Hepatocyte (in vitro differentiated cells): Measurements from ENCODE around the gene OBSL1. TPM values are rescaled to one million over a fixed set of nuclear protein-coding genes. Genes with fewer than 3 reads are reported as not detected.

ENCODE experiments used
- DNase-seq: peaks from one replicate; pipeline ENCODE4 v3.0.0-alpha.2; 2016; ENCODE audit warnings: low spot score
- H2AFZ ChIP-seq: fragments of 200-600 bp; sonication (generic); 2 replicates; pipeline ENCODE4 v1.6.0; 2016; ENCODE audit warnings: antibody characterized with exemption, mild to moderate bottlenecking
- H3K27ac ChIP-seq: fragments of 200-600 bp; sonication (generic); 2 replicates; pipeline ENCODE4 v1.5.1; 2016; ENCODE audit warnings: mild to moderate bottlenecking
- H3K27me3 ChIP-seq: fragments of 200-600 bp; sonication (generic); 2 replicates; pipeline ENCODE4 v1.6.1; 2016
- H3K36me3 ChIP-seq: fragments of 200-600 bp; sonication (generic); replicated peaks from 2 replicates; pipeline ENCODE4 v1.5.1; 2016; ENCODE audit warnings: low read depth; ENCODE audit not compliant: insufficient read depth
- H3K4me1 ChIP-seq: fragments of 200-600 bp; sonication (generic); 2 replicates; pipeline ENCODE4 v1.5.1; 2016; ENCODE audit warnings: mild to moderate bottlenecking, moderate library complexity; ENCODE audit not compliant: insufficient read depth
- H3K4me2 ChIP-seq: fragments of 200-600 bp; sonication (generic); 2 replicates; pipeline ENCODE4 v1.6.0; 2016
- H3K4me3 ChIP-seq: fragments of 200-600 bp; sonication (generic); 2 replicates; pipeline ENCODE4 v1.5.1; 2016; ENCODE audit warnings: mild to moderate bottlenecking
- H3K79me2 ChIP-seq: fragments of 200-600 bp; sonication (generic); 2 replicates; pipeline ENCODE4 v1.6.0; 2017; ENCODE audit warnings: mild to moderate bottlenecking
- H3K9me2 ChIP-seq: fragments of 200-600 bp; sonication (generic); replicated peaks from 2 replicates; pipeline ENCODE4 v1.6.0; 2017; ENCODE audit warnings: mild to moderate bottlenecking; ENCODE audit not compliant: insufficient read depth
- H3K9me3 ChIP-seq: fragments of 200-600 bp; sonication (generic); 2 replicates; pipeline ENCODE4 v1.5.1; 2016; ENCODE audit warnings: low read depth, mild to moderate bottlenecking
- H4K20me1 ChIP-seq: fragments of 200-600 bp; sonication (generic); 2 replicates; pipeline ENCODE4 v1.6.0; 2016; ENCODE audit warnings: mild to moderate bottlenecking; ENCODE audit not compliant: insufficient read depth, poor library complexity, severe bottlenecking
- CTCF ChIP-seq: fragments of 200-600 bp; sonication (generic); IDR thresholded peaks from 2 replicates; pipeline ENCODE4 v1.5.1; 2016; ENCODE audit warnings: antibody characterized with exemption, mild to moderate bottlenecking; ENCODE audit not compliant: poor library complexity
- EZH2 ChIP-seq: fragments of 200-600 bp; sonication (generic); IDR thresholded peaks from 2 replicates; pipeline ENCODE4 v1.6.1; 2016; ENCODE audit warnings: antibody characterized with exemption, mild to moderate bottlenecking, borderline replicate concordance
- EZH2phosphoT487 ChIP-seq: fragments of 200-600 bp; sonication (generic); IDR thresholded peaks from one replicate; pipeline ENCODE4 v1.6.1; 2018; ENCODE audit warnings: antibody characterized with exemption, mild to moderate bottlenecking, low read depth, moderate library complexity; ENCODE audit not compliant: unreplicated experiment, severe bottlenecking
- WGBS: methylation state at CpG from one replicate; pipeline ENCODE4 v1.1.6; 2016; ENCODE audit warnings: low lambda C conversion rate; ENCODE audit errors: missing lambda C conversion rate; 5-methylcytosine and 5-hydroxymethylcytosine counted together
- polyA plus RNA-seq: library from polyadenylated mRNA; unstranded; fragments of >200 nt; fragmentation: Nextera tagmentation; extraction: Ambion mirVana; gene quantifications from 2 replicates; pipeline ENCODE4 v1.2.1, GENCODE V29; 2016
- total RNA-seq: library from RNA; depleted of rRNA; stranded (reverse); fragments of >200 nt; gene quantifications from 2 replicates; pipeline ENCODE4 v1.2.3, GENCODE V29; 2014

Gene OBSL1
- total and polyA plus RNA-seq, 2 experiments from 2014 or later: 61.0 to 84.6 TPM

- Histone ChIP-seq H3K4me3 (no peak overlapping the region), H4K20me1 (no peaks in the 10 kb centered on the region), H3K36me3 (no peaks in the 10 kb centered on the region), H2AFZ (no peak overlapping the region), H3K9me3 (no peaks in the 10 kb centered on the region), H3K9me2 (no peaks in the 10 kb centered on the region), H3K4me1 (peaks cover 7% of the 10 kb centered on the region), H3K79me2 (no peaks in the 10 kb centered on the region), H3K27me3 (peaks cover 9% of the 10 kb centered on the region), H3K27ac (no peak overlapping the region), H3K4me2 (peak overlapping the region; percentile 100)
- WGBS: 86% methylated on average over 12 of the region's 12 CpGs
- DNase-seq: no peak
- TF ChIP-seq EZH2phosphoT487 (no peak), EZH2 (no peak)
Measured at GRCh38 chr2:219553463-219553963, 17.8 kb downstream of the OBSL1 start.

- Histone ChIP-seq H3K79me2 (no peaks in the 10 kb centered on the region), H3K27me3 (peaks cover 9% of the 10 kb centered on the region), H4K20me1 (no peaks in the 10 kb centered on the region), H3K9me2 (no peaks in the 10 kb centered on the region), H3K27ac (no peak overlapping the region), H2AFZ (peak overlapping the region; percentile 58), H3K36me3 (no peaks in the 10 kb centered on the region), H3K4me2 (peak overlapping the region; percentile 100), H3K9me3 (no peaks in the 10 kb centered on the region), H3K4me3 (peak overlapping the region; percentile 83), H3K4me1 (peaks cover 7% of the 10 kb centered on the region)
- TF ChIP-seq EZH2 (no peak), EZH2phosphoT487 (no peak), CTCF (no peak)
- DNase-seq: no peak
- WGBS: 43% methylated on average over 7 of the region's 7 CpGs
Measured at GRCh38 chr2:219553168-219553417, 18.2 kb downstream of the OBSL1 start.

GRCh38 chr2:219552382-219553167, 18.8 kb downstream of the OBSL1 start:
- Histone ChIP-seq H3K27ac (peak overlapping the region; percentile 68), H3K9me3 (no peaks in the 10 kb centered on the region), H3K9me2 (no peaks in the 10 kb centered on the region), H3K4me1 (peaks cover 7% of the 10 kb centered on the region), H3K4me3 (peak overlapping the region; percentile 83), H3K27me3 (peaks cover 9% of the 10 kb centered on the region), H2AFZ (peak overlapping the region; percentile 83), H3K79me2 (no peaks in the 10 kb centered on the region), H3K4me2 (peak overlapping the region; percentile 100), H4K20me1 (no peaks in the 10 kb centered on the region), H3K36me3 (no peaks in the 10 kb centered on the region)
- peak; percentile 94 for DNase-seq
- 1% methylated on average over 35 of the region's 99 CpGs for WGBS
- no peak for TF ChIP-seq CTCF
- no peak for TF ChIP-seq EZH2
- no peak for TF ChIP-seq EZH2phosphoT487

GRCh38 chr2:219551441-219552381, 19.6 kb downstream of the OBSL1 start:
- no peaks in the 10 kb centered on the region for H4K20me1 ChIP-seq
- no peaks in the 10 kb centered on the region for H3K9me2 ChIP-seq
- peak overlapping the region; percentile 83 for H3K4me3 ChIP-seq
- peak overlapping the region; percentile 68 for H3K27ac ChIP-seq
- peak; percentile 66 for DNase-seq
- peaks cover 7% of the 10 kb centered on the region for H3K4me1 ChIP-seq
- H2AFZ ChIP-seq: peak overlapping the region; percentile 83
- no peak for TF ChIP-seq CTCF
- no peak for TF ChIP-seq EZH2phosphoT487
- no peak for TF ChIP-seq EZH2
- no peaks in the 10 kb centered on the region for H3K79me2 ChIP-seq
- no peaks in the 10 kb centered on the region for H3K9me3 ChIP-seq
- WGBS: 5% methylated on average over 48 of the region's 54 CpGs
- no peaks in the 10 kb centered on the region for H3K36me3 ChIP-seq
- peaks cover 9% of the 10 kb centered on the region for H3K27me3 ChIP-seq
- H3K4me2 ChIP-seq: peak overlapping the region; percentile 100
